Coronary artery (tissue), 2 donors: ENCODE results near the gene MST1.

Experiments
- DNase-seq: peaks from one replicate; pipeline ENCODE4 v3.0.0-alpha.2; 2017; ENCODE audit warnings: low spot score
- H3K27ac ChIP-seq, 2 donors: fragments of 200-600 bp; sonication (generic); one replicate each; pipeline ENCODE4 v1.5.1; 2016 to 2019
- H3K4me3 ChIP-seq: fragments of 200-600 bp; sonication (generic); 2 replicates; pipeline ENCODE4 v1.5.1; 2016; ENCODE audit warnings: mild to moderate bottlenecking, moderate library complexity
- TF ChIP-seq, protein P1 (sequence below): fragments of 200-600 bp; sonication (generic); IDR thresholded peaks from one replicate; pipeline ENCODE4 v1.5.1; 2019; ENCODE audit warnings: antibody characterized with exemption

Gene MST1

DNA sequence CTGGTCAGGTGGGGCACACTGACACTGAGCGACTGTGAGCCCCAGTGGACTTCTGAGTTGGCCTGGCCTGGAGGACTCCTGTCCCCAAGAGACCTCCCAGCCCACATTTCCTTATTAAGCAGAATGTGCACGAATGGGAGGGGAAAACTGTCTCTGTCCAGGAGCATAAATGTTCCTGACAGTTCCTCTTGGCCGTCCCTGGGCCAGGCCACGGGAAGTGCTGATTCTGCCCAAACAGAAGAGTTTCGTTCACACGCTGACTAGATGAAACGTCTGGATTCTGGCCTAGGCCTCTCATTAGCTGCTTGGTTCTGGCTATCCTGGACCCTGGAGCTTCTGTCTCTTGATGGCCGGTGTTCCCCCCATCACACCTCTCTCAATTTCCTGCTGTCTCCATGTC, 44.6 kb downstream of the MST1 start:
- TF ChIP-seq, protein P1, sequence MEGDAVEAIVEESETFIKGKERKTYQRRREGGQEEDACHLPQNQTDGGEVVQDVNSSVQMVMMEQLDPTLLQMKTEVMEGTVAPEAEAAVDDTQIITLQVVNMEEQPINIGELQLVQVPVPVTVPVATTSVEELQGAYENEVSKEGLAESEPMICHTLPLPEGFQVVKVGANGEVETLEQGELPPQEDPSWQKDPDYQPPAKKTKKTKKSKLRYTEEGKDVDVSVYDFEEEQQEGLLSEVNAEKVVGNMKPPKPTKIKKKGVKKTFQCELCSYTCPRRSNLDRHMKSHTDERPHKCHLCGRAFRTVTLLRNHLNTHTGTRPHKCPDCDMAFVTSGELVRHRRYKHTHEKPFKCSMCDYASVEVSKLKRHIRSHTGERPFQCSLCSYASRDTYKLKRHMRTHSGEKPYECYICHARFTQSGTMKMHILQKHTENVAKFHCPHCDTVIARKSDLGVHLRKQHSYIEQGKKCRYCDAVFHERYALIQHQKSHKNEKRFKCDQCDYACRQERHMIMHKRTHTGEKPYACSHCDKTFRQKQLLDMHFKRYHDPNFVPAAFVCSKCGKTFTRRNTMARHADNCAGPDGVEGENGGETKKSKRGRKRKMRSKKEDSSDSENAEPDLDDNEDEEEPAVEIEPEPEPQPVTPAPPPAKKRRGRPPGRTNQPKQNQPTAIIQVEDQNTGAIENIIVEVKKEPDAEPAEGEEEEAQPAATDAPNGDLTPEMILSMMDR = no peak
- no peak overlapping the region for H3K27ac ChIP-seq

DNA sequence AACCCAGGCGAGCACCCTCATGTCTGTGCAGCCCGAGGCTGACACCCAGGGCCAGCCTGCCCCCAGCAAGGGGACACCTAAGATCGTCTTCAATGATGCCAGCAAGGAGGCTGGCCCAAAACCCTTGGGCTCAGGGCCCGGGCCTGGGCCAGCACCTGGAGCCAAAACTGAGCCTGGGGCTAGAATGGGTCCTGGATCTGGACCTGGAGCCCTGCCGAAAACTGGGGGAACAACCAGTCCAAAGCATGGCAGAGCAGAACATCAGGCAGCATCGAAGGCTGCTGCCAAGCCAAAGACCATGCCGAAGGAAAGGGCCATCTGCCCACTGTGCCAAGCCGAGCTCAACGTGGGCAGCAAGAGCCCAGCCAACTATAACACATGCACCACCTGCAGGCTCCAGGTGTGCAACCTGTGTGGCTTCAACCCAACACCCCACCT, 46.5 kb downstream of the MST1 start:
- Histone ChIP-seq H3K4me3 (no peak overlapping the region), H3K27ac (no peak overlapping the region)
- TF ChIP-seq, protein P1 = no peak
- DNase-seq = no peak

More for the DNA sequence above, 44.6 kb downstream of the MST1 start:
- DNase-seq = no peak
- H3K4me3 ChIP-seq = no peak overlapping the region

DNA sequence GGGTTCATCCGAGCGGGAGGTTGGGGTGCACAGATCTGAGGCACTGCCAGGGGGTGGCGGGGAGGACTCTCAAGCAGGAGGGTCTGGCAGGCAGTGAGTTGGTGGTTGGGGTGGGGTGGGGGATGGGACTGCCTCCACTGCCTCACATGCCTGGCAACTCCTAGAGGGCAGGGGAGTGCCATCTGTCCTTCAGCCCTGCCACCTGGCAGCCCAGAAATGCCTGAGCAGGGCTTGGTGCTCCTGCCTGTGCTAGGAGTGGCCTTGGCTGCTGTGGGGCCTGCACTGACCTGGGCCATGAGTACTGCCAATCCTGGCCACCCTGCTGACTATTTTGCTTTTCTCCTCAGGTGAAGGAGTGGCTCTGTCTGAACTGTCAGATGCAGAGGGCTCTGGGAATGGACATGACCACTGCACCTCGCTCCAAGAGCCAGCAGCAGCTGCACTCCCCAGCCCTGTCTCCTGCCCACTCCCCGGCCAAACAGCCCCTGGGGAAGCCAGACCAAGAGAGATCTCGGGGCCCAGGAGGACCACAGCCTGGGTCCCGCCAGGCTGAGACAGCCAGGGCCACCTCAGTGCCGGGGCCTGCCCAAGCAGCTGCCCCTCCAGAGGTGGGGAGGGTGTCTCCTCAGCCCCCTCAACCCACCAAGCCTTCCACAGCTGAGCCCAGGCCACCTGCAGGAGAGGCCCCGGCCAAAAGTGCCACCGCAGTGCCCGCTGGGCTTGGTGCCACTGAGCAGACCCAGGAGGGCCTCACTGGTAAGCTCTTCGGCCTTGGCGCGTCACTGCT, 47.2 kb downstream of the MST1 start:
- H3K27ac ChIP-seq = no peak overlapping the region
- no peak overlapping the region for H3K4me3 ChIP-seq
- TF ChIP-seq, protein P1 = no peak
- DNase-seq = no peak

DNA sequence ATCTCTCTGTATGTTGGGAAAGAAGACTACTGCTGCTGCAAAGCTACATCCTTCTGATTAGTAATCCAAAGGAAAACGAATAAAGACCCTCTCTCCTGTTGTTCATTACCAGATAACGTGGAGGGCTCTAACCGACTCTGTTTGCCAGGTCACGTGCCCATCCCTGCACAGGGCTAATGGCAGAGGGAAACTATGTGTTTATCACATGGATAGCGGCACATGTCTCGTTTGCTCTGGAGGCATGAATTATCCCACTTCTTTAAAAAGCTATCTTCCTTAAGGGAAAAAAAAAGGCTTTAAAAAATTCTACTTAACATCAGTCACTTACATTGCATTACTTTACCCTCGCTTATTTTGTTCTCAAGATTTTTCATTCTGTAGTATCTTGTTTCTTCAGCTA, 48.0 kb downstream of the MST1 start:
- no peak for DNase-seq
- no peak overlapping the region for H3K4me3 ChIP-seq
- TF ChIP-seq, protein P1 = no peak
- no peak overlapping the region for H3K27ac ChIP-seq

DNA sequence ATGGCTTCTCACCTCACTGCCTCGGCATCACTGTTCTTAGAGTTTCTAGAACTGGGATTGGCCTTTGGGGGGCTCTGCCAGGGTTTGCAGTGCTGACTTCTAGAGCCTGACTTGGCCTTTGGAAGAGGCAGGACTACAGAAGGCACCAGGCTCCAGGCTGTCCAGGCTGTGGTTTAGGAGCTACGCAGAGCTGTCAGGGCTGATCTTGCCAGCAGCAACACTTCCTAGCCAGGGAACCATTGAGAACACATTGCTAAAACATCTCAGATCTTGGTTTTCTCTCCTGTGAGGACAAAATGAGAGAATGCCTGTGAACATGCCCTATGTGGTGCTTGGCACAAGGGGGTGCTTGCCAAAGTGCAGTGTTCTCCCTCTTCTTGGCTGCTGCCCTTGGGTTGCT, 49.7 kb downstream of the MST1 start:
- DNase-seq = no peak
- Histone ChIP-seq H3K4me3 (no peak overlapping the region), H3K27ac (no peak overlapping the region)
- TF ChIP-seq, protein P1 = no peak

DNA sequence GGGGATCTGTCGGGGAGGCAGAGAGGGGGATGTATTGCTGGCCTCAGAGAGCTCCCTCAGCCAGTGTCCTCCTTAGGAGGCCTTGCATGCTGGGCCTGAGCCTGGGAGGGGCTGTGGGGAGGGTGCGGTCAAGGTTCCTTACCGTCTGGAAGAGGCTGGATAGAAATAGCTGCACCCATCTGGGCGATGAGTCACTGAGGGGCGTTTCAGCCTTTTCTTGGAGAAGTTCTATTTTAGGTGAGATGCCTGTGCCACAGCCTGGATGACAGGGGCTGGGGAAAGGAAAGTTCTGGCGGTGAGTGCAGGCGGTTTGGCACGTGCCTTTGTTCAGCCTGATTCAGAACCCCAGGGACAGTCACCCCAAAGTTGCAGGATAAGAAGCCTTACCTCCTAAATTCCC, 50.8 kb downstream of the MST1 start:
- Histone ChIP-seq H3K4me3 (no peak overlapping the region), H3K27ac (peak overlapping the region in 1 of 2 donors; percentile 60)
- DNase-seq = no peak
- TF ChIP-seq, protein P1 = no peak
